Common myeloid progenitor, CD34-positive (primary cell): ENCODE data around the gene EXOSC6.
A peak's percentile ranks its signal among the peaks of the same experiment; 100 is the strongest.
"Not testable (repeated sequence)": the region's sequence is repeated elsewhere in the genome, so short reads cannot be mapped to it uniquely, and the experiment has no call there.

ENCODE experiments used
- CTCF ChIA-PET: fragments of 350-600 bp; sonication (Branson Sonifier 250); formaldehyde crosslinking; loops from one replicate; lab custom pipeline; 2021; ENCODE audit warnings: antibody characterized with exemption; lab: Charles Lee
- POLR2A ChIA-PET: fragments of 350-600 bp; sonication (Branson Sonifier 250); formaldehyde crosslinking; loops from one replicate; lab custom pipeline; 2021; ENCODE audit warnings: antibody characterized with exemption; lab: Charles Lee
- DNase-seq, 3 donors: peaks; one replicate each; pipeline versions ENCODE4 v3.0.0 to v3.0.0-alpha.2; 2013
- H3K27ac ChIP-seq, 2 experiments: 1 replicate in 1 of 2; 2 replicates in 1 of 2; pipeline ENCODE4 v1.7.0; 2013; ENCODE audit warnings: inconsistent platforms in 2 of 2, low read length in 2 of 2, mild to moderate bottlenecking in 2 of 2, low read depth in 1 of 2, moderate library complexity in 1 of 2; ENCODE audit not compliant: severe bottlenecking in 2 of 2, insufficient read depth in 1 of 2, poor library complexity in 1 of 2
- H3K27me3 ChIP-seq, 5 experiments: replicated peaks in 2 of 5; 1 replicate in 3 of 5; 2 replicates in 2 of 5; pipeline versions ENCODE4 v1.6.1 to v1.7.0; 2013; ENCODE audit warnings: low read length in 4 of 5, mild to moderate bottlenecking in 2 of 5, moderate library complexity in 2 of 5, inconsistent platforms in 1 of 5; ENCODE audit not compliant: insufficient read depth in 5 of 5, control insufficient read depth in 4 of 5
- H3K36me3 ChIP-seq, 4 experiments: 1 replicate in 2 of 4; 2 replicates in 2 of 4; pipeline versions ENCODE4 v1.6.1 to v1.7.0; 2013; ENCODE audit warnings: low read length in 3 of 4, control low read depth in 1 of 4, mild to moderate bottlenecking in 1 of 4; ENCODE audit not compliant: control insufficient read depth in 4 of 4, insufficient read depth in 4 of 4
- H3K4me1 ChIP-seq, 4 experiments: 1 replicate in 3 of 4; 2 replicates in 1 of 4; pipeline versions ENCODE4 v1.6.1 to v1.7.1; 2013; ENCODE audit warnings: low read length in 3 of 4, mild to moderate bottlenecking in 3 of 4, control low read depth in 1 of 4, inconsistent platforms in 1 of 4, moderate library complexity in 1 of 4; ENCODE audit not compliant: control insufficient read depth in 4 of 4, insufficient read depth in 4 of 4; ENCODE audit errors: control extremely low read depth in 1 of 4
- H3K4me3 ChIP-seq, 7 experiments: 1 replicate in 4 of 7; 2 replicates in 3 of 7; pipeline versions ENCODE4 v1.5.1 to v1.7.0; 2013; ENCODE audit warnings: mild to moderate bottlenecking in 7 of 7, low read length in 6 of 7, moderate library complexity in 6 of 7, inconsistent platforms in 2 of 7, low read depth in 2 of 7, control low read depth in 1 of 7; ENCODE audit not compliant: insufficient read depth in 4 of 7, control insufficient read depth in 1 of 7; ENCODE audit errors: extremely low read depth in 1 of 7
- H3K9me3 ChIP-seq, 5 experiments: 1 replicate in 4 of 5; 2 replicates in 1 of 5; pipeline versions ENCODE4 v1.6.1 to v1.7.1; 2013; ENCODE audit warnings: low read length in 4 of 5, mild to moderate bottlenecking in 2 of 5, inconsistent platforms in 1 of 5, low read depth in 1 of 5, moderate library complexity in 1 of 5; ENCODE audit not compliant: control insufficient read depth in 4 of 5, insufficient read depth in 2 of 5; ENCODE audit errors: control extremely low read depth in 1 of 5
- WGBS: methylation state at CpG from one replicate; pipeline ENCODE4 v1.1.5; 2013; ENCODE audit not compliant: insufficient coverage; 5-methylcytosine and 5-hydroxymethylcytosine counted together

The EXOSC6 gene

DNA sequence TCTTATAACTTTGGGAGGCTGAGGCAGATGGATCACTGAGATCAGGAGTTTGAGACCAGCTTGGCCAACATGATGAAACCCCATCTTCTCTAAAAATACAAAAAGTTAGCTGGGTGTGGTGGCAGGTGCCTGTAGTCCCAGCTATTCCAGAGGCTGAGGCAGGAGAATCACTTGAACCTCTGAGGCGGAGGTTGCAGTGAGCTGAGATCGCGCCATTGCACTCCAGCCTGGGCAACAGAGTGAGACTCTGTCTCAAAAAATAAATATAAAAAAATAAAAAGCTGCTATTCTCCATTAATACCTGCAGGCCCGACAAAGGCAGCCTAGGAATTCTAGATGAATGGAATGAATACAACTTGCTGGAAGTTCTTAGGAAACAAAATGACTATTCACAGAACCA lies 2.0 kb downstream of the EXOSC6 start:
- DNase-seq, H3K27me3 ChIP-seq, H3K27ac ChIP-seq, H3K9me3 ChIP-seq, POLR2A ChIA-PET: not testable (repeated sequence)
- peaks cover 6 to 28% (median 25%) of the 10 kb centered on the region in 4 experiments for H3K36me3 ChIP-seq
- H3K4me3 ChIP-seq: peak overlapping the region in 2 of 7 experiments; percentile 10 to 21
- H3K4me1 ChIP-seq: peaks cover 0 to 15% (median 9%) of the 10 kb centered on the region in 4 experiments
- CTCF ChIA-PET: interaction anchor here (0.6 kb wide), 1 partner anchor 1515 kb away, joined by 5 read pairs; no protein-coding TSS in a partner anchor
- WGBS: no CpG with 5 or more reads among the region's 4 CpGs

DNA sequence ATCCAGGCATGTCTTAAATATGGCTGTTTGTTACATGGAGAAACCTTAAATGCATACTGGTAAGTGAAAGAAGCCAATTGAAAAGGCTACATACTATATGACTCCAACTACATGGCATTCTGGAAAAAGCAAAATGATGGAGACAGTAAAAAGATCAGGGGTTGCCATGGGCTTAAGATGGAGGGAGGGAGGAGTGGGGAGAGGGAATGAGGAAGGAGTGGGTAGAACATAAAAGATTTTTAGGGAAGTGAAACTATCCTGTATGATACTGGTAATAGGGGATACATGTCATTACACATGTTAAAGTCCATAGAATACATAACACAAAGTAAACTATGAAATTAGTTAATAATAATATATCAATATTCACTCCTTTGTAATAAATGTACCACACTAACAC lies 13.0 kb downstream of the EXOSC6 start:
- peak in 1 of 3 donors; percentile 22 for DNase-seq
- H3K4me3 ChIP-seq, H3K4me1 ChIP-seq, H3K27ac ChIP-seq, H3K9me3 ChIP-seq, POLR2A ChIA-PET, H3K27me3 ChIP-seq, CTCF ChIA-PET, H3K36me3 ChIP-seq: not testable (repeated sequence)

DNA sequence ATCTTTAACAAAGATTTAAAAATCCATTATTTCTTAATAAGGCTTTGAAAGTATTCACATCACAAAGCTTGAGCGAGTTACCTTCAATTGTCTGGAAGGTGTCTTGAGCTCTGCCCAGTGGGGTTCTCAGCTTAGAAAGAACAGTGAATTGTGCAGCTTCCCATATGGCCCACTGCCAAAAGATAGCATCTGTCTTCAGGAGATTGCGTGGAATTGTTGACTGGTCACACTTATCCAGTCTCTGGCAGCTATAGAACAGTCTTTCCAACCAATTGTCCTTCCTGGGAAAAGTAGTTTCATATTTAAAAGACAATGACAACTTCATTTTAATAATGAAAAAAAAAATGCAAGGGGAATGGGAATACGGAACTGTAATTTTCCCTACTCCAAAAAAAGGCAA lies 19.9 kb downstream of the EXOSC6 start:
- H3K9me3 ChIP-seq, H3K4me1 ChIP-seq, CTCF ChIA-PET, POLR2A ChIA-PET, H3K4me3 ChIP-seq, H3K27ac ChIP-seq, H3K27me3 ChIP-seq, DNase-seq: not testable (repeated sequence)
- peaks cover 0 to 13% (median 3%) of the 10 kb centered on the region in 4 experiments for H3K36me3 ChIP-seq
- no CpG with 5 or more reads among the region's 3 CpGs for WGBS

DNA sequence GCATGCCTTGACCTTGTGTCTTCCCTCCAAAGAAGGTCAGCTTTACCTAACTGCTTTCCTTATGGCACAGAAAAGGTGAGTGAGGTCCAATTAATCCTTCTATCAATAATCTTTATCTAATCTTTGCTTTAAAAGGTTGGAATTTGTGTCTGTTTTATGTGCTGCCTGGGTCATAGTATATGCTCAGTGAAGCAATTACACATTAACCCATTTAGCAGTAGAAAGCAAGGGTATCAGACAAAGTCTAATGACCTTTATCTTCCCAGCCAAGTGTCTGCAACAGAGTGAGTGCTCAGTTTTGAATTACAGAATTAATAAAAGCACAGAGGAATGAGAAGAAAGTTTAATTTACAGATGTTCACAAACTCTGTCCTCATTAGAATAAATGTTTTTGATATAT lies 25.7 kb downstream of the EXOSC6 start:
- H3K4me3 ChIP-seq, DNase-seq, H3K4me1 ChIP-seq, H3K36me3 ChIP-seq, H3K27ac ChIP-seq, POLR2A ChIA-PET, CTCF ChIA-PET, H3K9me3 ChIP-seq, H3K27me3 ChIP-seq: not testable (repeated sequence)

DNA sequence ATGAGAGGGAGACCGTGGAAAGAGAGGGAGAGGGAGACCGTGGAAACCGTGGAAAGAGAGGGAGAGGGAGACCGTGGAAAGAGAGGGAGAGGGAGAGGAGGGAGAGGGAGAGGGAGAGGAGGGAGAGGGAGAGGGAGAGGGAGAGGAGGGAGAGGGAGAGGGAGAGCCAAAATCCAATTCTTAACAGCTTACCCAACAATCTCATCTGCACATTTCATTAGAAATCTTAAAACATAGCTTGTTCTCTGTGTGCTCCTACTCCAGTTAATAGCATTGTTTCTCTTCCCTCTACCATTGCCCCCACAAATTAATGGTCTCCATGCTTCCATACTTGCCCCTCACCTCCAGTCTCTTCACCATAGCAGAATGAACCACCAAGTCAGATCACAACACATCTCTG lies 26.3 kb downstream of the EXOSC6 start:
- H3K27me3 ChIP-seq, POLR2A ChIA-PET, H3K9me3 ChIP-seq, H3K27ac ChIP-seq, H3K36me3 ChIP-seq, H3K4me1 ChIP-seq, DNase-seq, H3K4me3 ChIP-seq, CTCF ChIA-PET: not testable (repeated sequence)
- no CpG with 5 or more reads among the region's 4 CpGs for WGBS

DNA sequence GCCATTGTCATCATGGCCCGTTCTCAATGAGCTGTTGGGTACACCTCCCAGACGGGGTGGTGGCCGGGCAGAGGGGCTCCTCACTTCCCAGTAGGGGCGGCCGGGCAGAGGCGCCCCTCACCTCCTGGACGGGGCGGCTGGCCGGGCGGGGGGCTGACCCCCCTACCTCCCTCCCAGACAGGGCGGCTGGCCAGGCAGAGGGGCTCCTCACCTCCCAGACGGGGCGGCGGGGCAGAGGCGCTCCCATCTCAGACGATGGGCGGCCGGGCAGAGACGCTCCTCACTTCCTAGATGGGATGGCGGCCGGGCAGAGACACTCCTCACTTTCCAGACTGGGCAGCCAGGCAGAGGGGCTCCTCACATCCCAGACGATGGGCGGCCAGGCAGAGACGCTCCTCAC lies 27.1 kb downstream of the EXOSC6 start:
- H3K9me3 ChIP-seq, DNase-seq, H3K4me3 ChIP-seq, H3K27me3 ChIP-seq, CTCF ChIA-PET, POLR2A ChIA-PET, H3K27ac ChIP-seq, H3K4me1 ChIP-seq: not testable (repeated sequence)
- H3K36me3 ChIP-seq: peaks cover 0 to 12% (median 2%) of the 10 kb centered on the region in 4 experiments
- WGBS: no CpG with 5 or more reads among the region's 24 CpGs

DNA sequence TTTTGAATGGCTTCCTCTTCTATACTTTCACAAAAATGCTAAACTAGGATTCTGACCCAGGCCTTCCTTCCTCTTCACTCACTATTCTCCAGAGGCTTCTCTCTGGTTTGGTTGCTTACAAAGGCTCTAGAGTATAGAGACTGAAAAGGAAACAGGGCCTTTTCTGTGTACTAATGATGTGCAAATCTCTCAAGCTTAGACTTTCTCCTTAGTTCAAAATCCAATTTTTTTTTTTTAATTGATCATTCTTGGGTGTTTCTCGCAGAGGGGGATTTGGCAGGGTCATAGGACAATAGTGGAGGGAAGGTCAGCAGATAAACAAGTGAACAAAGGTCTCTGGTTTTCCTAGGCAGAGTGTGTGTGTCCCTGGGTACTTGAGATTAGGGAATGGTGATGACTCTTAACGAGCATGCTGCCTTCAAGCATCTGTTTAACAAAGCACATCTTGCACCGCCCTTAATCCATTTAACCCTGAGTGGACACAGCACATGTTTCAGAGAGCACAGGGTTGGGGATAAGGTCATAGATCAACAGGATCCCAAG lies 27.7 kb downstream of the EXOSC6 start:
- H3K4me3 ChIP-seq, H3K27me3 ChIP-seq, CTCF ChIA-PET, H3K4me1 ChIP-seq, H3K27ac ChIP-seq, H3K9me3 ChIP-seq, DNase-seq, POLR2A ChIA-PET: not testable (repeated sequence)
- no CpG with 5 or more reads among the region's 3 CpGs for WGBS
- H3K36me3 ChIP-seq: peaks cover 0 to 14% (median 2%) of the 10 kb centered on the region in 4 experiments
